ENCODE data around the gene TRANK1. TPM values are rescaled to one million over a fixed set of nuclear protein-coding genes. Genes with fewer than 3 reads are reported as not detected.
A peak's percentile ranks its signal among the peaks of the same experiment; 100 is the strongest.

The TRANK1 gene
- total and polyA plus RNA-seq, 2 experiments from 2014 or later, result 1.8 to 6.7 TPM

- no peak for TF ChIP-seq ZNF462 (CRISPR knock-in tag; IDR thresholded peaks at IDR 0.05)
- TF ChIP-seq POLR2AphosphoS5 (IDR thresholded peaks at IDR 0.05; ENCODE audit: low read depth), result peak; percentile 92
- TF ChIP-seq STAT1 (IDR thresholded peaks at IDR 0.05; ENCODE audit: unreplicated experiment), result no peak
- 0 out of 2 replicates have a peak, but pooled peaks have one; percentile 7 for TF ChIP-seq ETS1 (IDR thresholded peaks at IDR 0.05)
- peak; percentile 11 to 19; a peak in 1 of 4 replicates for TF ChIP-seq CTCF (conservative IDR thresholded peaks at IDR 0.05; ENCODE audit: low read depth in 2 of 2)
- no peak for TF ChIP-seq ZNF331 (CRISPR knock-in tag; IDR thresholded peaks at IDR 0.05; ENCODE audit: low read depth)
- TF ChIP-seq EZH2 (IDR thresholded peaks at IDR 0.05; ENCODE audit: low read depth, unreplicated experiment), result no peak
- no peak for TF ChIP-seq EZH2phosphoT487 (IDR thresholded peaks at IDR 0.05; ENCODE audit: unreplicated experiment)
- no peak for TF ChIP-seq ZNF114 (CRISPR knock-in tag; IDR thresholded peaks at IDR 0.05)
- TF ChIP-seq JUNB (IDR thresholded peaks at IDR 0.05; ENCODE audit: unreplicated experiment), result no peak
- TF ChIP-seq CREB1 (CRISPR knock-in tag; IDR thresholded peaks at IDR 0.05; ENCODE audit: low read depth), result peak; percentile 38; the same call in 1 of the 2 replicates
- TF ChIP-seq NANOG (IDR thresholded peaks at IDR 0.05; ENCODE audit: borderline replicate concordance), result no peak
Measured at GRCh38 chr3:36992806-36993325, 48.0 kb upstream of the TRANK1 start, which contains the start of gene EPM2AIP1 (continued).
